ENCODE results near the gene DNASE2B.

The DNASE2B gene

DNA sequence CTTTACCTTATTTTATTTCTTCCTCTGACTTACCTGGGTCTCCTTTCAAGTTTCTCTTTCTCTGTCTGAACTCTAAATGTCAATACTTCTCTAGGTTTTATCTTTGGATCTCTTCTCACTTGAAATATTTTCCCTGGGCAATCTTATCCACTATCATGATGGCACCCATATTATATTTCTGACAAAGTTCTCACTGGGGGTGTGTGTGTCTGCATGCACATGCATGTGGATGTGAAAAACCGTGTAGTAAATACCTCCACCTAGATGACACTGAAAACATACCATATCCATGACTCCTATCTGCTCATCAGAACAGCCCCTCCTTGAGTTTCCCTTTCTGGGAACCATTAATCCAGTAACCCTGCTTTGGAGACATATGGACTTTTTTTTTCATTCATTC is 30.9 kb downstream of the DNASE2B start:
- peaks cover 14% of the 10 kb centered on the region for H3K9me3 ChIP-seq (ENCODE audit: low read length)
- H4K20me1 ChIP-seq (ENCODE audit: insufficient read depth, low read length): no peaks in the 10 kb centered on the region
- H3K79me2 ChIP-seq (ENCODE audit: insufficient read depth, low read length): no peaks in the 10 kb centered on the region
- no peak overlapping the region for H3K9ac ChIP-seq (ENCODE audit: low read length)
- H3K9me2 ChIP-seq (ENCODE audit: low read depth, low read length): no peaks in the 10 kb centered on the region
- H3K4me1 ChIP-seq (ENCODE audit: insufficient read depth, low read length, severe bottlenecking): peaks cover 19% of the 10 kb centered on the region
- no peaks in the 10 kb centered on the region for H3F3A ChIP-seq (ENCODE audit: insufficient read depth, low read length)
- H3K36me3 ChIP-seq (ENCODE audit: insufficient read depth, low read length): no peaks in the 10 kb centered on the region
- H2AFZ ChIP-seq (ENCODE audit: low read length): no peak overlapping the region
- TF ChIP-seq, protein P1, sequence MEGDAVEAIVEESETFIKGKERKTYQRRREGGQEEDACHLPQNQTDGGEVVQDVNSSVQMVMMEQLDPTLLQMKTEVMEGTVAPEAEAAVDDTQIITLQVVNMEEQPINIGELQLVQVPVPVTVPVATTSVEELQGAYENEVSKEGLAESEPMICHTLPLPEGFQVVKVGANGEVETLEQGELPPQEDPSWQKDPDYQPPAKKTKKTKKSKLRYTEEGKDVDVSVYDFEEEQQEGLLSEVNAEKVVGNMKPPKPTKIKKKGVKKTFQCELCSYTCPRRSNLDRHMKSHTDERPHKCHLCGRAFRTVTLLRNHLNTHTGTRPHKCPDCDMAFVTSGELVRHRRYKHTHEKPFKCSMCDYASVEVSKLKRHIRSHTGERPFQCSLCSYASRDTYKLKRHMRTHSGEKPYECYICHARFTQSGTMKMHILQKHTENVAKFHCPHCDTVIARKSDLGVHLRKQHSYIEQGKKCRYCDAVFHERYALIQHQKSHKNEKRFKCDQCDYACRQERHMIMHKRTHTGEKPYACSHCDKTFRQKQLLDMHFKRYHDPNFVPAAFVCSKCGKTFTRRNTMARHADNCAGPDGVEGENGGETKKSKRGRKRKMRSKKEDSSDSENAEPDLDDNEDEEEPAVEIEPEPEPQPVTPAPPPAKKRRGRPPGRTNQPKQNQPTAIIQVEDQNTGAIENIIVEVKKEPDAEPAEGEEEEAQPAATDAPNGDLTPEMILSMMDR (IDR thresholded peaks at IDR 0.05; ENCODE audit: low read length): no peak
- no peak for TF ChIP-seq EZH2 (IDR thresholded peaks at IDR 0.05; ENCODE audit: borderline replicate concordance, low read length)
- H3K4me2 ChIP-seq (ENCODE audit: low read length): no peak overlapping the region
- H3K27ac ChIP-seq (ENCODE audit: low read depth, low read length, poor library complexity, severe bottlenecking): no peak overlapping the region
- no peak overlapping the region for H3K4me3 ChIP-seq (ENCODE audit: low read depth, low read length, poor library complexity, severe bottlenecking)
- no peaks in the 10 kb centered on the region for H3K27me3 ChIP-seq (ENCODE audit: insufficient read depth, low read length)

DNA sequence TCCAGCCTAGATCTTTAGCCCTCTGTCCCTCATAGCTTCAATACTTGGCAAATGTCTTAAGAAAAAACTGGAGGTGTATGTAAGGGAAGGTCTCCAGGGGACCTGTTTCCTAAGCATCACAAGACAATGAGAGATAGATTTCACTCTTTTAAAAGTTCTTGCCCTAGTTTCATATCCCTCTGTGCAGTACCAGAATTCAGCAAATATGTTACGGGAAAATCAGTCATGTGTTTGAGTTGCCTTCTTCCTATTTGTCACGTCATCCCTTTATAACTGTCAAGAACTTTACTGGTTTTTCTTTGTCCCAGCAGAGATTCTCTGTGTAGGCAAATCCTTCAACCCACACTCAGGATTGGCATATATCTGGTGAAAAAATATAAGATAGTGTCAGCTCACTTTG is 32.3 kb downstream of the DNASE2B start:
- no peak overlapping the region for H3K4me2 ChIP-seq (ENCODE audit: low read length)
- H3K4me3 ChIP-seq (ENCODE audit: low read depth, low read length, poor library complexity, severe bottlenecking): no peak overlapping the region
- H4K20me1 ChIP-seq (ENCODE audit: insufficient read depth, low read length): no peaks in the 10 kb centered on the region
- H3K9ac ChIP-seq (ENCODE audit: low read length): no peak overlapping the region
- peaks cover 27% of the 10 kb centered on the region for H3K4me1 ChIP-seq (ENCODE audit: insufficient read depth, low read length, severe bottlenecking)
- no peaks in the 10 kb centered on the region for H3K79me2 ChIP-seq (ENCODE audit: insufficient read depth, low read length)
- no peaks in the 10 kb centered on the region for H3K27me3 ChIP-seq (ENCODE audit: insufficient read depth, low read length)
- H3K27ac ChIP-seq (ENCODE audit: low read depth, low read length, poor library complexity, severe bottlenecking): no peak overlapping the region
- TF ChIP-seq EZH2 (IDR thresholded peaks at IDR 0.05; ENCODE audit: borderline replicate concordance, low read length): no peak
- TF ChIP-seq, protein P1 (IDR thresholded peaks at IDR 0.05; ENCODE audit: low read length): no peak
- peaks cover 14% of the 10 kb centered on the region for H3K9me3 ChIP-seq (ENCODE audit: low read length)
- H3K9me2 ChIP-seq (ENCODE audit: low read depth, low read length): no peaks in the 10 kb centered on the region
- H3K36me3 ChIP-seq (ENCODE audit: insufficient read depth, low read length): no peaks in the 10 kb centered on the region
- no peak overlapping the region for H2AFZ ChIP-seq (ENCODE audit: low read length)
- no peaks in the 10 kb centered on the region for H3F3A ChIP-seq (ENCODE audit: insufficient read depth, low read length)

DNA sequence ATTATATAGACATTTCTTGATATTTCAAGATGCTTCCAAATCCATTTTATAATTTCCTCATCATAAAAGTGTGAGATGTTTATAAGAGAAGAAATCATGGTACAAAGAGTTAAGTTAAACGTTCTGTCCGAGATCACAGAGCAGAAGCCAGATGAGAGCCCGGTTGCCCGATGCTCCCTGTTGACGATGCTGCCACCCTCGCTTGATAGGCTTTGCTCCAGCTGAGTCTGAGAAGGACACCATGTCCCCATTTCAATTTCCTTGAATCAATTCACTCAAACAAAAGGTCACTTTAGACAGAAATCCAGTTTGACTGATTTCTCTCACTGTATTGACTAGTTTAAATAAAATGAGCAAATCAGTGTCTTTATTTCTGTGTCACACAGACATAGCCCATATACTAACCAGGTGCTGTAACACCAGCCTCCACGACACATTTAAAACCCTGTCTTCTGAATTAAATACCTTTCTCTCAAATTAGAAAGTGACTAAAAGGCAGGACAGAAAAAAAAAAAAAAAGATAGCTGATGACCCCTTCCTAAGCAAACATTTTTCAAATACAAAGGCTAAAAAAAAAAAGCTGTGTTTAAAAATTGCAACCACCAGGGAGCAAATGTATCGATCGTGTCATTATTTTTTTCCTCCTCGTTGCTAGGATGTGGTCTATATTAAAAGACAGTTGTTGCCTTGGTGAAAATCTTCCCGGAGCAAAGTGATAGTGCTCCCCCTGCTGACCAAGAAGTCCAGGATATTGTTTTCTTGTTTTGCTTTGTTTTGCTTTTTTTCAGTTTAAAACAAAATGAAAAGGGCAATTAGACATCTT is 35.2 kb downstream of the DNASE2B start:
- Histone ChIP-seq H3K9me3 (ENCODE audit: low read length) (peaks cover 14% of the 10 kb centered on the region), H3K9me2 (ENCODE audit: low read depth, low read length) (no peaks in the 10 kb centered on the region), H3K79me2 (ENCODE audit: insufficient read depth, low read length) (no peaks in the 10 kb centered on the region), H4K20me1 (ENCODE audit: insufficient read depth, low read length) (no peaks in the 10 kb centered on the region), H3K27ac (ENCODE audit: low read depth, low read length, poor library complexity, severe bottlenecking) (peak overlapping the region; percentile 38), H3K36me3 (ENCODE audit: insufficient read depth, low read length) (no peaks in the 10 kb centered on the region), H3K4me3 (ENCODE audit: low read depth, low read length, poor library complexity, severe bottlenecking) (peak overlapping the region; percentile 50), H2AFZ (ENCODE audit: low read length) (peak overlapping the region; percentile 80), H3K4me2 (ENCODE audit: low read length) (peak overlapping the region; percentile 62), H3K4me1 (ENCODE audit: insufficient read depth, low read length, severe bottlenecking) (peaks cover 49% of the 10 kb centered on the region), H3F3A (ENCODE audit: insufficient read depth, low read length) (no peaks in the 10 kb centered on the region), H3K9ac (ENCODE audit: low read length) (peak overlapping the region; percentile 46), H3K27me3 (ENCODE audit: insufficient read depth, low read length) (no peaks in the 10 kb centered on the region)
- TF ChIP-seq, protein P1 (IDR thresholded peaks at IDR 0.05; ENCODE audit: low read length): peak; percentile 89
- no peak for TF ChIP-seq EZH2 (IDR thresholded peaks at IDR 0.05; ENCODE audit: borderline replicate concordance, low read length)

Data from OCI-LY1 (cell line).